Stimulated activated CD8-positive, alpha-beta memory T cell treated with anti-CD3 and anti-CD28 coated beads, Interleukin-7, amount 100 ng/mL, for 1 hour (primary cell): ENCODE measurements around the gene ITPR1.
"Not testable (repeated sequence)": the region's sequence is repeated elsewhere in the genome, so short reads cannot be mapped to it uniquely, and the experiment has no call there.

Experiments
- DNase-seq, 2 donors: peaks; one replicate each; pipeline ENCODE4 v3.0.0-alpha.2; 2020; ENCODE audit warnings: low read depth in 2 of 2

ITPR1 gene

GRCh38 chr3:4596612-4597011, 103.5 kb downstream of the ITPR1 start:
- DNase-seq = no peak

DNA sequence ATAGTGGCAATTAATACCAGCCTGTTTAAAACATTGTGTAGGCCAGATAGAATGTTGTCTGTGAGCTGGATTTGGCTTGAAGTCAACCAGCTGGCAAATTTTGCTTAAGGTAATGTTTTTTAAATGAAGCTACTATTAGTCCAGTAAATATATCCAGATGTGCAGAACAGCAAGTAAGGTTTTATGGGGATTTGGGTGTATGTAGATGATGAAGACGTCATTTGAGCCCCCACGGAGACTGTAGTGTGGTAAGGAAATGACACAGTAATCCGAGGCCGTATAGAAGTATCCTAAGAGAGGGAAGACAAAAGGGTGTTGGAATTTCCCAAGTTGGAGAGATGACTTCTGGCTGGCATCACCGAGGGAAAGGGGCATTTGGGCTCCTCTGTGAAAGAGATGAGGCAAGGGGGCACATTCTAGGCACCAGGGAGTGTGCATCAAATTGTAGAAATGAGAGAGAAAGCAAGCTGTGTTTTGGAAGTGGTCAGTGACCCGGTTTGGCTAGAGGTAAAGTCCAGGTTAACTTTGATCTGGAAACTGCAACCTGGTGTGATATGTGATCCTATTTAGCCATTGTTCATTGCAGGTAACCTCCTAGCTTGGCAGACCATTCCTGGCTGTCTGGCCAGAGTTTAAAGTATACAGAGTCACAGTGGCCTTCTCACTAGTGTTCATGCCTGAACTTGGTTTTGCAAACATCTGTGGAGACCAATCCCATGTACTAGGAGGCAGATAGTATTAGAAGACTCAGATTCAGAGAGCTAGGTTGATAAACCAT, 104.2 kb downstream of the ITPR1 start:
- DNase-seq = no peak

DNA sequence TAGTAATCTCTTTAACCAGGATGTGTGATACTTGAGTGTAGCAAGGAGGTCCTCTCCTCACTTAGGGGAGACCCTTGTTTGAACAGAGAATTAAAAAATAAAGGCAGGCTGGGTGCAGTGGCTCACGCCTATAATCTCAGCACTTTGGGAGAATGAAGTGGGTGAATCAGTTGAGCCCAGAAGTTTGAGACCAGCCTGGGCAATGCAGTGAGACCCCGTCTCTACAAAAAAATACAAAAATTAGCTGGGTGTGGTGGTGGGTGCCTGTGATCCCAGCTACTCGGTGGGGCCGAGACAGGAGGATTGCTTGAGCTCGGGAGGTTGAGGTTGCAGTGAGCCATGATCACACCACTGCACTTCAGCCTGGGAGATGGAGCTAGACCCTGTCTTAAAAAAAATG, 105.1 kb downstream of the ITPR1 start:
- DNase-seq = not testable (repeated sequence)

DNA sequence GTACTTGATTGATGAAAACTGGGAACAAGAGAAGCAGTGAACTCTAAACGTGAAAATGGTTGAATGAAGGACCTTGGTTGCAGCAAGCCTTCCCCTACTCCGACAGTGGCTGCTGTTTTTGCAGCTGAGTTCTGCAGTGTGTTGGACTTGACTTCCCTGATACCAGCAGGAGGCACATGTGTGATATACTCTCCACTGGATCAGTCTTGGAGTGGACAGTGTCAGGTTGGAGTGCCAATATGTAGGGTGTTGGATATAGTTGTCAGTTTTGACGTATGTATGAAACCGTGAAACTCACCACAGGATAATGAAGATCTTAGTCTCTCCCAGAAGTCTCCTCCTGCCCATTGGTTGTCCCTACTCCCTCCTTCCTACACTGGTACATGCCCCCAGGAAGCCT, 106.5 kb downstream of the ITPR1 start:
- DNase-seq = no peak

- DNase-seq = no peak
Measured at GRCh38 chr3:4600493-4600892, 107.3 kb downstream of the ITPR1 start.

DNA sequence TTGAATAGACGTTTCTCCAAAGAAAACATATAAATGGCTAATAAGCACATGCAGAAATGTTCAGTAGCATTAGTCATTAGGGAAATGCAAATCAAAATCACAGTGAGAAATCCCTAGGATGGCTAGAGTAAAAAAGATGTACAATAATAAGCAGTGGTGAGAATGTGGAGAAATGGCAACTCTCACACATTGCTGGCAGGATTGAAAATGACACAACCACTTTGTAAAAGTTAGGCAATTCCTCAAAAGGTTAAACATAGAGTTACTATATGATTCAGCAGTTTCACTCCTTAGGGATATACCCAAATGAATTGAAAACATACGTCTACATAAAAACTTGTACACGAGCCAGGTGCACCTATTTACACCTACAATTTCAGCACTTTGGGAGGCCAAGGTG, 108.7 kb downstream of the ITPR1 start:
- DNase-seq = no peak

DNA sequence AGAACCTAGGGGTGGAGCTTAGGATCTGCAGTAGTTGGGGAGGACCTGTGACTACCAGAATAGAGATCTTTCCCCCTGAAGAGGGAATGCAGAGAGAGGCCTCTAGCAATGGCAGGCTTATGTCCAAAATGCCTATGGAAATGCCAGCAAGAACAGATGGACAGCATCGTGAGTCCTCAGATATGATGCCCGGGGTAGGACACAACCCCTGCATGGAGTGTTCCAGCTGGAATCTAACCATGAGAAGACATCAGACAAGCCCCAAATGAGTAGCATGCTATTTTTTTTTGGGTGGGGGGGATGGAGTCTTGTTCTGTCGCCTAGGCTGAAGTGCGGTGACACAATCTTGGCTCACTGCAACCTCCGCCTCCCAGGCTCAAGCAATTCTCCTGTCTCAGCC, 111.5 kb downstream of the ITPR1 start:
- no peak for DNase-seq

GRCh38 chr3:4606911-4607310, 113.8 kb downstream of the ITPR1 start:
- DNase-seq = no peak

- no peak for DNase-seq
Measured at GRCh38 chr3:4613366-4613765, 120.2 kb downstream of the ITPR1 start.

- no peak for DNase-seq
Measured at GRCh38 chr3:4614070-4614469, 120.9 kb downstream of the ITPR1 start.

DNA sequence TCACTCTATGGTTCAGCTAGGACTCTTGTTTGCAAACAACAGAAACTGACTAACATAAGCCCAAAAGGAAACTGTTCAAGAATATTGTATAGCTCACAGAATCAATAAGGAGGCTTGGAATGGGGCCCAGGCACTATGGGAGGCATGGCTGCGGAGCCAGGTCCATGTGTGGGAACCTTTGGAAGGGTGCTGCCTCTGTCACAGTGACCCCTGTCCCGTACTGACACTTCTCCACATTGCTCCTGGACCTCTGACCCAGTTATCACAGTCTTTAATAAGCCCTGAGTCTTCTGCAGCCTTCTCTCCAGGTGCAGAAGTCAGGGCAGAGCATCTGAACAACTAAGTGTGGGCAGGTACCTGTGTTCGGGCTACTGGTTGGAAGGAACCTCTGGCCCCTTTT, 121.8 kb downstream of the ITPR1 start:
- DNase-seq = no peak

DNA sequence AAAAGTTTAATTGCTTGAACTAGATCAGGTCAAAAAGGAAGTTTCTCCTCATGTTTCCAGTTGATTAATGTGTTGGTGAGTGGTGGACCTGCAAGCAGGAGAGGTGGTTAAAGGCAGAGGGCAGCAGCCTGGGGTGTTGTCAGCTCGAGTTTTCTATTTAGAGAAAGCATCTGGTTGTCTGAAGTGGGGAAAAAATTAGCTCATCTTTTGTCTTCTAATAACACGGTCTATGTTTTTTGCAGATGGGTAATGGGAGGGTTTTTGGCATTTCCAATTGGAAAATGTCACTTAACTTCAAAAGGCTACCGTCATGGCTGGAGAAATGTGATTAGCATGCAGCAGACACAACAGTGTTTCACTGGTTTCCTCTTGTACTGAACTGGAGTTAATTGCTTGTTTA, 122.6 kb downstream of the ITPR1 start:
- DNase-seq = no peak

DNA sequence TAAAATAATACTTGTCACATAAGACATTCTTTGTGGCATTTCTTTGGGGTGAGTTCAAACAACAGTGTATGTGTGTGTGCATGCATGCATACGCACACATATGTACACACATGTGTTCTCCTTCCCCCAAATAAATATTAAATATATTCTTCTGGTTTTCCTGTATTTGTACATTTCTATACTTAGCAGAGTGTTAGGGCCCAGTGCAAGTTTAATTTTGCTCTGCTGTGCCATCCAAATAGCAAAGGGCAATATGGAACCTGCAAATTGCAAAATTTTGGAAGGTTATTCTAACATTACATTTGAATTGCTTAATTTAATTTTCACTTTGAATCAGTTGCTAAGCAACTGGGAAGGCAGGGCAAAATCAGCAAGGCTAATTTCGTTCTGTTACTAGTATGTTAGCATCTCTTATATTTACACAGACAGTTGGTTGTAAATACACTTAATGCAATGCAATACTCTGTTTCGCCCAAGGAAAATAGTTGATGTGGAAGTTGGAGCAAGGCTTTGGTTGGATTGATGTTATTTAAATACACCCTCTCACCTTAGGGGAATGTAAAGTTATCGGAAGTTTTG, 130.4 kb downstream of the ITPR1 start:
- DNase-seq = no peak

- no peak for DNase-seq
Measured at GRCh38 chr3:4627651-4628375, 134.7 kb downstream of the ITPR1 start.

GRCh38 chr3:4629095-4630007, 136.2 kb downstream of the ITPR1 start:
- no peak for DNase-seq

DNA sequence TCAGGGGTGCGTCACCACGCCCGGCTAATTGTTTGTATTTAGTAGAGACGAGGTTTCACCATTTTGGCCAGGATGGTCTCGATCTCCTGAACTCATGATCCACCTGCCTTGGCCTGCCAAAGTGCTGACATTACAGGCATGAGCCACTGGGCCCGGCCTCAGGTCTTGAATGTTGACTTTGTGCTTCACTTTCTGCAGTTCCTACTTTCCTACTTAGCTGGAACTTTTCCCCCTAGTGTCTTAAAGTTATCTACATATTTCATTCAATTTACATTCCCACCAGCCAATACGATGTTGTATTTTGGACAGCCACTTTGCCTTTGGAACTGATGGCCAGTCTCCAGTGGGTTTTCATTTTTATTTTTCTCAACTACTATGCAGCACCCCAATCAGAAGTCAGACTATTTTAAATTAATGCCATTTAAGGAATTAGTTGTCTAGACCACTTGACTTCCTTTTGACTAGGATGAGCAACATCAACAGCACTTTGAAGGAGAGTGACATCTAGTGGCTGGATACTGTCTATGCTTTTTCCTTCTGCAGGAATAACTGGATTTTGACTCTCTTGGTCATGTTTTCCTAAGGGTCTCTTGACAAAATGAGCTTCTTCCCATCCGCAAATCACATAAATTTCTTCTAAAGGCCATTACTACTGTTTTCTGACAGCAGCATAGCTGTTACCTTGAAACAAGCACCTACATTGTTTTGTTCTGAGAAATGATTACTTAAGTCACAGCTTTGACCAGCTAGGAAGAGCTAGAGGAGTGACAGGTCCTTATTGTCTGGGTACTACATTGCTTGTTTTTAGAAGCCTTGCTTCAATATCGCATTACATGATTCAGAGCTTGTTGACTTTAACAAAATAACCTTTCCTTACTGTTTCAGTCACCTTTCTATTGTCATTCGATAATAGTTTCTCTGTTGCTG, 140.2 kb downstream of the ITPR1 start:
- DNase-seq = no peak

- DNase-seq = no peak
Measured at GRCh38 chr3:4634894-4635293, 141.7 kb downstream of the ITPR1 start.

GRCh38 chr3:4637265-4637664, 144.1 kb downstream of the ITPR1 start:
- no peak for DNase-seq

DNA sequence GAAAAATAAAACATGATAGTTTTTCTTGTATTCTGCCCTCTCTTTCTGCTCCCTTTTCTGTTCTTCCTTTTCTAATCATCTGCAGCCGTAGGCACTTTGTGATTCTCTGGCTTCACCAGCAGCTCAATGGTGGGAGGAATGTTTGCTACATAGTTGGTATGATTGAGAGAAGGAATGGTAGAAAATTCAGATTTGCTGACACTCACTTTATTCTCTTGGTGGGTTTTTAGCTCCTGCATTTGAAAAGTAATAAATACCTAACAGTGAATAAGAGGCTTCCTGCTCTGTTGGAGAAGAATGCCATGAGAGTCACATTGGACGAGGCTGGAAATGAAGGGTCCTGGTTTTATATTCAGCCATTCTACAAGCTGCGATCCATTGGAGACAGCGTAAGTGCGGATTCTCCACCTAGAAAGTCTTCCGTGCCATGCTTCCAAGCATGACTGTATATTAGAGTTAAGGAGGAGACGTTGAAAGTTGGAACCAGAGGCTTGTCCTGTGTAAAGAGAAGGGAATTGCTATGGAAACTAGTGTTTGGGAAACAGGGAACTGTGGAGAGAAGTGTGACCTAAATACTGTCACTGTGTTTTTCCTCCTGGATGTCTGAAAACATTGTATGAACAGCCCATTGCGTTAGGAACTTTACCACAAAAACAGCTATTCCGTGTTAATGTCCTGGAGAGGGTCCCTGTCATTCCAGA, 148.9 kb downstream of the ITPR1 start:
- no peak for DNase-seq

- DNase-seq = no peak
Measured at GRCh38 chr3:4642611-4643010, 149.5 kb downstream of the ITPR1 start.
